AG04450 (cell line): ENCODE measurements around the gene TTC28. TPM values are rescaled to one million over a fixed set of nuclear protein-coding genes. Genes with fewer than 3 reads are reported as not detected.

Source experiments
- CTCF ChIA-PET: fragments of 300-600, 350-600 bp; formaldehyde crosslinking; extraction: SDS; loops from one replicate; lab custom pipeline; 2022; ENCODE audit warnings: antibody characterized with exemption, inconsistent platforms; lab: Charles Lee
- POLR2A ChIA-PET: fragments of 350-600 bp; formaldehyde crosslinking; extraction: SDS; loops from one replicate; lab custom pipeline; 2021; ENCODE audit warnings: antibody characterized with exemption, inconsistent platforms; lab: Yijun Ruan, JAX
- DNase-seq: peaks from one replicate; pipeline ENCODE4 v3.0.0-alpha.2; 2011; ENCODE audit warnings: low read depth, low spot score
- H3K27ac ChIP-seq: one replicate; pipeline ENCODE4 v1.5.1; 2012; ENCODE audit warnings: low read depth, low read length, control low read depth
- H3K27me3 ChIP-seq: one replicate; pipeline ENCODE4 v1.6.0; 2012; ENCODE audit warnings: low read length; ENCODE audit not compliant: control insufficient read depth, insufficient read depth
- H3K4me3 ChIP-seq: 2 replicates; pipeline ENCODE4 v1.5.1; 2011; ENCODE audit warnings: mild to moderate bottlenecking, low read depth, low read length, control low read depth
- H3K9me3 ChIP-seq: 2 replicates; pipeline ENCODE4 v1.5.1; 2012; ENCODE audit warnings: low read length; ENCODE audit not compliant: control insufficient read depth, insufficient read depth
- CTCF ChIP-seq: IDR thresholded peaks from 2 replicates; pipeline ENCODE4 v1.5.1; 2011; ENCODE audit warnings: low read depth, low read length, control low read depth, inconsistent platforms
- polyA plus RNA-seq: library from polyadenylated mRNA; depleted of rRNA; stranded (reverse); fragments of >200 nt; gene quantifications from 2 replicates; pipeline ENCODE4 v1.2.3, GENCODE V29; 2011

The TTC28 gene
- polyA plus RNA-seq, 1 experiment = 11.2 TPM

GRCh38 chr22:28329186-28330073 lies 350.2 kb downstream of the TTC28 start:
- CTCF ChIA-PET = no interaction called here
- Histone ChIP-seq H3K27ac (no peak overlapping the region), H3K4me3 (no peak overlapping the region), H3K27me3 (no peaks in the 10 kb centered on the region), H3K9me3 (no peaks in the 10 kb centered on the region)
- no peak for TF ChIP-seq CTCF
- DNase-seq = no peak
- POLR2A ChIA-PET = no interaction called here

GRCh38 chr22:28328756-28329155 lies 350.9 kb downstream of the TTC28 start:
- CTCF ChIA-PET = no interaction called here
- H3K27me3 ChIP-seq = no peaks in the 10 kb centered on the region
- no peak for DNase-seq
- no peak overlapping the region for H3K27ac ChIP-seq
- no peak for TF ChIP-seq CTCF
- H3K4me3 ChIP-seq = no peak overlapping the region
- H3K9me3 ChIP-seq = no peaks in the 10 kb centered on the region
- POLR2A ChIA-PET = no interaction called here

DNA sequence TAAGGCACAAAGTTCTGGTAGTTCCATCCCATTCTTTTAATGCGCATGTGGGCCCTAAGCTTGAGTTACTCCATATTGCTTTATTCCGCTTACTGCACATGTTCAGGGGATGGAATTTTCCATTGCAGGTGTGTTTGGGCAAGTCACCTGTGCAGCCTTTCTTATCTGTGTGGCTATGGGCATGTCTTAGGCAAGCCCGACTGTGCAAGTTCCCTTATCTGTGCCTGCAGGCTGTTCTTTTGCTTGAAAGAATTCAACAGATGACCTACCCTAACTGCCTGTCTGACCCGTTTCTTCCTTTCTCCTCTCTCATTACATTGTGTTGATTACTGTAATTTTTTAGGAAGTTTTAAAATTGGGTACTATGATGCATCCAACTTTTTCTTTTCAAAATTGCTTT lies 363.6 kb downstream of the TTC28 start:
- H3K9me3 ChIP-seq = no peaks in the 10 kb centered on the region
- H3K4me3 ChIP-seq = no peak overlapping the region
- H3K27me3 ChIP-seq = no peaks in the 10 kb centered on the region
- TF ChIP-seq CTCF = no peak
- ChIA-PET CTCF (interaction anchor here (1.0 kb wide), 1 partner anchor 435 kb away, joined by 3 read pairs; no protein-coding TSS in a partner anchor), POLR2A (no interaction called here)
- no peak overlapping the region for H3K27ac ChIP-seq
- DNase-seq = no peak

DNA sequence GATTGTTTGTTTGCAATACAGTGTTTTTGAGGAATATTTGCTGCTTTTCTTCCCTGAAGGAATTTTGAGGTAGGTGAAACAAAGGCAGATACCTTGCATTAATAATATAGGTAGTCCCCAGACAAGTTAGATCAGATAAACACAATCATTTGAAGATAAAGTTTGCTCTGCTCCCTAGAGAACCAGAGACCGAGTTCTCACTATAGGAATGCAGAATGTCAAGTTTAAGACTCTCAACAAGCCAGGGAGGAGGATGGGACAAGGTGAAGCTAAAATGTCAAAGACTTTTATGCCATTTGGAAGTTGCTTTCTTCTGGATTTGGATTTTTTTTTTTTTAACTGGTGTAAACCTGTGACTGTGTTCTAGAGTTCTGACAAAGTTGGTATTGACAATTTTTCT lies 364.7 kb downstream of the TTC28 start:
- no peaks in the 10 kb centered on the region for H3K27me3 ChIP-seq
- H3K27ac ChIP-seq = no peak overlapping the region
- no peaks in the 10 kb centered on the region for H3K9me3 ChIP-seq
- no peak for TF ChIP-seq CTCF
- ChIA-PET POLR2A (no interaction called here), CTCF (no interaction called here)
- DNase-seq = no peak
- H3K4me3 ChIP-seq = no peak overlapping the region

DNA sequence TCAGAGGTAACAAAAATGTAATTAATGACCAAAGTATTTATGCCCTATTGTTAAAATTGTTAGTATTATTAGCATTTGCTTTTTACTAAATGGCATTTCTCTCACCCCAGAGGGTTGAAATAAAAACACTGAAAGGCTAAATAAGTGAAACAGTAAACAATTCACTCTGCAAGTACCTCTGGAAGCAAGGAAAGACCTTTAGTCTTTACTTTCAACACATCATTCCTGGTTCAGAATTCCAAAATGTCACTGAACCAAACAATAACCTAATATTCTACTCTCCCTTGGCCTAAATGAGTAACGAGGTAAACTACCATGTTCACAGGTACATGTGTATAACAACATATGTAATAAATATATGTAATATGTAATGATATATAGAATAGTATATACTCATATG lies 369.3 kb downstream of the TTC28 start:
- TF ChIP-seq CTCF = no peak
- Histone ChIP-seq H3K4me3 (no peak overlapping the region), H3K27me3 (no peaks in the 10 kb centered on the region), H3K27ac (no peak overlapping the region), H3K9me3 (no peaks in the 10 kb centered on the region)
- CTCF ChIA-PET = interaction anchor here (0.8 kb wide), 1 partner anchor 14 kb away, joined by 3 read pairs; no protein-coding TSS in a partner anchor
- POLR2A ChIA-PET = no interaction called here
- no peak for DNase-seq
